LoVo (cell line): ENCODE results near the gene ABCC2.
"Not testable (repeated sequence)": the region's sequence is repeated elsewhere in the genome, so short reads cannot be mapped to it uniquely, and the experiment has no call there.

ENCODE experiments used
- DNase-seq: peaks from one replicate; pipeline ENCODE4 v3.0.0-alpha.2; 2016; ENCODE audit warnings: low spot score

Gene ABCC2

DNA sequence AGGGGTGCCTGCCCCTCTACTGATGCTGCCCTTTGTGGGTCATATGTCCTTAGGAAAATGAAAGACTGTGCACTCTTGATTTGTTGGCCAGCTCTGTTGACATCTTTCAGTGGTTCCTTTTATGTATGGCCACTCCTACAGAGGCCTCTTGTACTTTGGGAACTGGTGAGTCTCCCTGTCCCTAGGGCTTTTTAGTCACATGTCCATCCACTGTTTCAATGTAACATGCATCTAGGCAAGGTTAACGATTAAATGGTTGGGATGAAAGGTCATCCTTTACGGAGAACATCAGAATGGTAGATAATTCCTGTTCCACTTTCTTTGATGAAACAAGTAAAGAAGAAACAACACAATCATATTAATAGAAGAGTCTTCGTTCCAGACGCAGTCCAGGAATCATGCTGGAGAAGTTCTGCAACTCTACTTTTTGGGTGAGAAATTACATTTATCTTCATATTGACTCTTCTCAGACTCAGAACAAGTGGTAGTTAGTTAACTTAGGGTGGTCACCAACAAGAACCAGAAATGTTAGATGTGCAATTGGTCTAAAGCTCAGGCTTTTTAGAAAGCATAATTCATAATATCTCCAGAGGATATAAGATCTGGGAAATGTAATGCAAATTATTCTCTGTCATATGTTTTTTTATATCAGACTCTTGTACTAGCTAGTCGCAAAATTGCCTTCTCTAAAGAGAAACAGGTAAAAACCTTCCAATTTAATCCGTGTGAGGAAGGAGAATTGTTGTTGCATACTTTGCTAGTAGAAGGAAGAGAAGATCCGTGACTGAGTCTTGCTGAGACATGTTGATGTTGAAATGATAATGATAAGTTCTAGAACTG is at the start of gene ABCC2:
Gene ABCC2, plus strand, starts transcription at position 194 of the 840 bp plus-strand sequence. Its CDS starts 205 bp downstream, at position 399.
- peak; percentile 75 for DNase-seq

DNA sequence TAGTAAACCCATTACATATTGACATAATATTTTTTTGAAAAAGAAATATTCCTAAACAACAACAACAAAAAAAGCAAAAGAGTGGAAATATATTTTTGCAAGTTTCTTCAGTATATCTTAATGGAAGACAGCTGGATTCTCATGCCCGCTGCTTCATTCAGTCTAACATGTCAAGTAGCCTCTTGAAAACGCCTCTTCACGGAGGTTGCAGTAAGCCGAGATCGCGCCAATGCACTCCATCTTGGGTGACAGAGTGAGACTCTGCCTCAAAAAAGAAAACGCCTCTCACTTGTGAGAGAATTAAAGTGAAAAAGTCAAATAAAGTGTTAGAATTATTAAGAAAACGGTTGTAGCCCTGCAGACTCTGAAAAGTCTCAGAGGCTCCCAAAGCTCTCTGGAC is 49.1 kb upstream of the ABCC2 start:
- no peak for DNase-seq

DNA sequence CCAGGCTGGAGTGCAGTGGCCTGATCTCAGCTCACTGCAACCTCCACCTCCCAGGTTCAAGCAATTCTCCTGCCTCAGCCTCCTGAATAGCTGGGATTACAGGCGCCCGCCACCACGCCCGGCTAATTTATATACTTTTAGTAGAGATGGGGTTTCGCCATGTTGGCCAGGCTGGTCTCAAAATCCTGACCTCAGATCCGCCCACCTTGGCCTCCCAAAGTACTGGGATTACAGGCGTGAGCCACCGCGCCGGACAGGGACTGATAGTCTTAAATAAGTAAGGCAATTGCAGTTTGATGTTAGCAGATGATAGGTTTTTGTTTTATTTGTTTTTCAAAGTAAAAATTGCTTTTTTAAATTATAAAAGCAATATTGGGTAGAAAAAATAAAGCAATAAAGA is 48.3 kb upstream of the ABCC2 start:
- DNase-seq, result not testable (repeated sequence)

DNA sequence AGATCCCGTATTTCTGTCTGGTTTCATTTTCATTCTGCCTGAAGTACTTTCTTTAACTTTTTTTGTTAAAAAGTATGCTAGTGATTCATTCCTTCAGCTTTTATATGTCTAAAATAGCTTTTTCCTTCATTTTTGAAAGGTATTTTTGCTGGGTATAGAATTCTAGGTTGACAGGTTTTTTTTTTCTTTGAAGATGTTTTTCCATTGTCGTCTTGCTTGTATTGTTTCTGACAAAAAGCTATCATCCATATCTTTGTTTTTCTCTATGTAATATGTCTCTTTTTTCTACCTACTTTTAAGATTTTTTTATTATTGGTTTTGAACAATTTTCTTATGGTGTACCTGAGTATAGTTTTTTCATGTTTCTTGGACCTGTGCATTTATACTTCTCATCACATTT is 42.2 kb upstream of the ABCC2 start:
- no peak for DNase-seq

DNA sequence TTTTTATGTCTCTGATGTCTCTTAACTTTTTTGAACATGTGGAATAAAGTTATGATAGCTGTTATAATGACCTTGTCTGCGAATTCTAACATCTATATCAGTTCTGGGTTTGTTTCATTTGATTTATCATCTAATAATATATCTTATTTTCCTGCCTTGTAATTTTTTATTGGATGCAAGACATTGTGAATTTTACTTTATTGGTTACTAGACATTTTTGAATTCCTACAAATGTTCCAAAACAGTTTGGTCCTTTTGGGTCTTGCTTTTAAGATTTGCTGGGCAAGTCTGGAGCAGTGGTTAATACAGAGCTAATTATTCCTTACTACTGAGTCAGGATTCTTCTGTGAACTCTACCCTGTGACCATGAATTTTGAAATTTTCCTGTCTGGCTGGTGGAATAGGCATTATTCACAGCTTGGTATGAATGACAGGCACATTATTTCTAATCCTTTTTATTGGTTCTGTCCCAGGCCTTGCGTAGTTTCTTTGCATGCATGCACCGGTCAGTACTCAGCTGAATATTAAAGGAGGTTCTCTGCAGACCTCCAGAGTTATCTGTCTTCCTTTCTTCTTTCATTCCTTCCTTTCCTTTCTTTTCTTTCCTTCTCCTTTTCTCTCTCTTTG is 41.4 kb upstream of the ABCC2 start:
- DNase-seq, result no peak

DNA sequence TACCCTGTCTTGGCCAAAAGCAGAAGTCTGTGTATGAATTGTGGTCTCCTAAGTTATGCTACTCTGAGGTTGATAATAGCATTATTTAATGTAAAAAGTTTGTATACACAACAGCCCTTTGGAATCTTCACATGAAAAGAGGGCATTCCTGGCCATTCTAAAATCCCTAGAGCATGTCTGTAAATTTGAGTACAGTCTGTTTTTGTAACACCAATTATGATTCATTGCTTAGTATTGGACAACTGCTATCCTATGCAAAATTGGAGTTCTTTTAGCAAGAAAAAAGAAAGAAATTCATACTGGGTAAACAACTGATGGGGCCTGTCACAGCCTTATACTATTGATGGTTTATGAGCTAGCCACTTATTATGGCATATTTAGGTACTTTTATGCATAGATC is 40.2 kb upstream of the ABCC2 start:
- DNase-seq, result no peak

DNA sequence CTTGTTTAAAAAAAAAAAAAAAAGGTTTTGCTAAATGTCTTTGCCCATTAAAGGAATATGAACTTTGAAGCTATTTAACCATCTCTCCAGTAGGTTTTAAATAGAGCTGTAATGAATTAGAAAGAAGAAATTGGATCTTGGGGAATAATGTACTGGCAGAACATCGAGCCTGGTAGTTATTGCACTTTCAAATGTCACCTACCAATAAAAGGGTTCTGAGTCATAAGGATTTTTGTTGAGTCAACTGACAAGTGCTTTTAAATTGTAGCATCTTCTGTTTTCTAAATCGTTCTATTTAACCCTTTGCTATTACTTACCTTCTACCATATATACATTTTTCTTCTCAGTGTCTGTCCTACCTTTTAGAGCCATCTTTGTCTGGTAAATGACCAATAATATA is 39.7 kb upstream of the ABCC2 start:
- no peak for DNase-seq

DNA sequence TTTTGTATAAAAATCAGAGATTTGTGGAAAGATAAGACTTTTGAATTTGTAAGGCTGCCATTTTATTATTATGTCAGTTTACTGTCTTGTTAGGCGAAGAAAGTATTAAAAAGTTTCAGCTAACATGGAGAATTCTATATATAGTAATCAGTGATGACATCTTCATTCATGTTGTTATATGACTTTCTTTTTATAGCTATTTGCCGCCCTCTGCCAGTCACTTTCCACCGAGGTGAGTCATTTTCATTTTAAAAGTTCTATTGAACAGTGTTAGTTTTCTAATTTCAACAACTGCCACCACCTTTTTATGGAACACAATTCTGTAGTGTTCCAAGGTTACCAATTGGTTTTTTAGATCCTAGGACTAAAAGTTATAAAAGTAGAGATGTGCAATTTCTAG is 38.6 kb upstream of the ABCC2 start:
- no peak for DNase-seq

DNA sequence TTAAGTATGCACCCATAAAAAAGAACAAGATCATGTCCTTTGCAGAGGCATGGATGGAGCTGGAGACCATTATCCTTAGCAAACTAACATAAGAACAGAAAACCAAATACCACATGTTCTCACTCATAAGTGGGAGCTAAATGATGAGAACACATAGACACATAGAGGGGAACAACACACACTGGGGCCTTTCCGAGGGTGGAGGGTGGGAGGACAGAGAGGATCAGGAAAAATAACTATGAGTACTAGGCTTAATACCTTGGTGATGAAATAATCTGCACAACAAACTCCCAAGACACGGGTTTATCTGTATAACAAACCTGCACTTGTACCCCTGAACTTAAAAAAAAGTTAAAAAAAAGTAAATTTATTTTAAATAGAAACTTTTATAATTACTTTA is 36.3 kb upstream of the ABCC2 start:
- DNase-seq, result not testable (repeated sequence)

DNA sequence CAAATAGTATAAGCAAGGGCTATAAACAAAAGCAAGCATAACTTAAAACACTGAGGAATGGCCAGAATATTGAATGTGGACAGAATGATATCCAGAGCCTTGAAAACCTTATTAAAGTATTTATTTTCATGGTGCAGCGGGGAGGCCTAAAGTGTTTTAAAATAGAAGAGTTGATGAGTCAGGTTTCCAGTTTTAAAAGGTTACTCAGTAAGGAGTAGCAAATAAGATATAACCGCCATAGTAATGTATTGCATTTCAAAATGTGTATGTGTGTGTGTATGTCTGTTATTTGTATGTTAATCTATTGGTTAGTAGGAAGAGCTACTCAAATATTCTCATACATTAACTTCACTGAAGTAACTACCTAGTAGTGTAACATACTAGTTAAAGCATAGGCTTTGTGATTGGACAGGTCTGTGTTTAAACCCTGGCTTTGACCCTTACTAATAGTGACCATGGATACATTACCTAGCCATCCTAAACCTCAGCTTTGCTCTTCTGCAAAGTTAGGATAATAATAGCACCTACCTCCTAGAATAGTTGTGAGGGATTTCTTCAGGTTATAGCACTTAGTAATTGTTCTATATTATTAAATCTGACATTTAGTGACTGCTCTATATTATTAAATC is 33.5 kb upstream of the ABCC2 start:
- no peak for DNase-seq

DNA sequence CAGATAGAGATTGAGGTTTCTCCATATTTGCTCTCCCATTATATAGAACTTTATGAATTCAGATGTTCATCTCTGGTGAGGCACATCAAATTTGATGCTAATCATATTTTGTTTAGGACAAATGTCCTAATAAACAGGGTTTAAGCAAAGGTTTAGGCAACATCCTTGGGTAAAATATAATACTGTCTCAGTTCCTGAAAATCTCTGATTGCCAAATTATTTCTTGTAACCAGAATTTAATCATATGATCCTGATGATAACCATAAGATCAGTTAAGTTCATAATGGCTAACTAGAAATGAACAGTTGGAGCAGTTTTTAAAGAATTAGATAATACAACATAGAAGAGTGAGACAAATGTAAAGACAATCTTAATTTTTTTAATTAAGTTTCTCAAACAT is 31.8 kb upstream of the ABCC2 start:
- DNase-seq, result no peak

DNA sequence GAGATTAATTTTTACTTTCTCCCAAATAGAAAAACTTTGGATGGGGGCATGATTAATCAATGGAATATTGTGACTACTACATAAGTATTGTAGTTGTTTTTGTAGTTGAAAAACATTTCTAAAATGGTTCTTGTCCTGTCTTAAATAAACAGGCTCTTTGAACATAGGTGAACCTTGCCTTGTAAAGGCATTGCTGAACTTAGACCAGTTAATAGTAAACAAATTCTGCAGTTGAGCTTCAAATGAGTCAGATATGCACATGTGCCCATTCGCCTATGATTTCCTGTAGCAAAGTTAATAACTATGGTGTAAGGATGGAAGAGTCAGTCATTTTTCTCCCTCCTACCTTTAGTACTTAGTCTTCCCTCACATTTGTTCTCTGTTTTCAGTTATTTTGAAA is 27.8 kb upstream of the ABCC2 start:
- DNase-seq, result no peak

DNA sequence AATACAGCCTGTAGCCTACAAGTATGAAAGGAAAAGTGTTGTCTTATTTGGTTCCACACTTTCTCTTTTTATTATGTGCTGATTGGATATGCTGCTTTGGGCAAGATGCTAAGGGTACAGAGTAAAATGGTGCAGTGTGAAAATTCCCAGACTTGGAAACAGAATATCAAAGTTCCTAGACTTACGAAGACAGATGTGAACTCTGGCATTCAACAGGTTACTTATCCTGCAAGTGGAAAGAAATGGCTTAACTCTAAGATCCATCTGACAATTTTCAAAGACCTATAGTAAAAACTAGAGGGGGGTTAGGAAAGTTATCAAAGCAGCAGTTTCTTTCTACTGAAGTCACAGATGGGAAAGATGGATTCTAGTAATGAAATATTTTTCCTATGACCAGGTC is 26.3 kb upstream of the ABCC2 start:
- no peak for DNase-seq

DNA sequence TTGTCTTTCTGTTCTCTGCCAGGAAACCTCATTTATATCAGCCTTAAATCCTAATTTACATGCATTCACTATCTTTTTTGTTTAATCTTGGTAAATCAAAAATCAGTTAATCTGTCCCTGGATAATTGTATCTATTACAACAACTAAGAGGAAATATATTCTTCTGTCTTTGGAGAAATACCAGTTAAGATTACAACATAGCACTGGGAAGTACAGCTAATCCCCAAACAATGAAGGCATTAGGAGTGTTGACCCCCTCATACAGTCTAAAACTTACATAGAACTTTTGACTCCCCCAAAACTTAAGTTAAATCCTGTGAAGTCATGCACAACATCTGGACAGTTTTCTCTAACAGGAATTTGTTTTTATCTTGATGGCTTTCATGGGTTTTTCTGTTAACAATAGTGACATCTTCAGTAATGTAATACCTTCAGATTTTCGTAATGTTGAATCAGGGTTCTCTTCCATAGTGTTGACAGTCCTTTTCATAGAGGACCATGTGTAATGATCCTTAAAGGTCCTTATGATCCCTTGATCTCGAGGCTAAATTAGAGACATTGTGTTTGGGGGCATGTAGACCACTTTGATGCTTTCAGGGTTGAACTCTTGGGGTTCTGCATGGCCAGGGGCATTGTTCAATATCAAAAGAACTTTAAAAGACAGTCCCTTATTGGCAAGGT is 24.1 kb upstream of the ABCC2 start:
- no peak for DNase-seq

DNA sequence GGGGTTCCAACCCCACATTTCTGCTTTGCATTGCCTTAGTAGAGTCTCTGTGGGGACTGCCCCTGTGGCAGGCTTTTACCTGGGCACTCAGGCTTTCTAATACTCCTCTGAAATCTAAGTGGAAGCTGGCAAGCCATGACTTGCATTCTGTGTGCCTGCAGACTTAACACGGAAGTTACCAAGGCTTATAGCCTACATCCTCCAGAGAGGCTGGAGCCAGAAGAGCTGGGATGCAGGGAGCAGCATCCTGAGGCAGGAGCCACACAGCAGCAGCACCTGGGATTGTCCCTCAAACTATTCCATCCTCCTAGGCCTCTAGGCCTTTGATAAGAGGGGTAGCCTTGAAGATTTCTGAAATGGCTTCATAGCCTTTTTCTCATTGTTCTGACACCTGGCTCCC is 22.1 kb upstream of the ABCC2 start:
- no peak for DNase-seq

DNA sequence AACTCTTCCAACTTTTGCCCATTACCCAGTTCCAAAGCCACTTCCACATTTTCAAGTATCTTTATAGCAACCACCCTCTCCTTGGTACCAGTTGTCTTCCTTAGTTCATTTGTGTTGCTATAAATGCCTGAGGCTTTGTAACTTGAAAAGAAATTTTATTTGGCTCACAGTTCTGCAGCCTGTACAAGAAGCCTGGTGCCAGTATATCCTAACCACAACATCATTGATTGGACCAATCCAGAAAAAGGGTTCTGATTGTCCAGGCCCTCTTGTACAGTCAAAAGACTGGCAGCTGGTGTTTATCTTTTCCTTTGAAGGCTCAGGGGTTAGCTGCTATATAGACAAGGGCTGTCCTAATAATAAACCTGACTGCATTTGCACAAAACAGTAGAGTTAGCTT is 21.1 kb upstream of the ABCC2 start:
- no peak for DNase-seq

DNA sequence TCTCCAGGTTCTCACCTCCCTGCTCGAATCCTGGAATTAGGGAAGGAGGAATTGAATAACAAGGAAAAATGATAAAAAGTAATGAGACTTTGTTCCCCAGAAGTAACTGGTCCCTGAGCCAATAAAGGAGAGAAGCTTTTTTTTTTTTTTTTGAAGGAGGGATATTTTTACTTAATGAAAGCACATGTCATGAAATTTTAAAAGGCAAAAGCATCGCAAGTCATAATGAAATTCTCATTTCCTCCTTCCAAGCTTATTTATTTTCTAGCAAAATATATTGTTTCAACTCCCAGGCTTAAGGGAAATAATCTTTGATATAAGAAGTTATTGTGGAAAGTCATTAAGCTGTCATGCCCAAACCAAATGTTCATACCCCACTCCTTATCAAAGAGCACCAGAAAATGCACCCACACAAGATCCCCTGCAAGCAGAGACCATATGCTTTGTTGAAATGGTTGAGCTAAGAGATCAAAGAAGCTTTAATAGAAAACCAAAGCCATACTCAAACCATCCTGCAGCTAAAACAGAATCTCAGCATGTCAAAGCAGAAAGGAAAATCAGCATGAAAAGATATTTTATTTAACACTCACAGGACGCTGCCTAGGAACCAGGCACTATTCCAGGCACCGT is 16.7 kb upstream of the ABCC2 start:
- no peak for DNase-seq

DNA sequence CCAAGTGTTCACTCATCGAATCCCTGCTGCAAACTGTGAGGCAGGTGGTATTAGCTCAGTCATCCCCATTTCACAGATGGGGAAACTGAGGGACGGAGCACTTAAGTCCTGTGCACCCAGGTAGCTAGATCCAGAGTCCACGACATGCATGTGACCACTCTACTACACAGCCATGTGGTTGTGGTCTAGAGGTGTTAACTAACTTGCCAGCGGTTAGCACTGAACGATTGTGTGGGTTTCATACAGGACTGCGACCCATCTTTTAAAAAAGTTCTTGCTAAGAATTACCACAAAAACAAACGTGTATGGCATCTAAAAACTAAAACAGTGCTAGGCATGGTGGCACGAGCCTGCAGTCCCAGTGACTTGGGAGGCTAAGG is 16.1 kb upstream of the ABCC2 start:
- DNase-seq, result no peak

DNA sequence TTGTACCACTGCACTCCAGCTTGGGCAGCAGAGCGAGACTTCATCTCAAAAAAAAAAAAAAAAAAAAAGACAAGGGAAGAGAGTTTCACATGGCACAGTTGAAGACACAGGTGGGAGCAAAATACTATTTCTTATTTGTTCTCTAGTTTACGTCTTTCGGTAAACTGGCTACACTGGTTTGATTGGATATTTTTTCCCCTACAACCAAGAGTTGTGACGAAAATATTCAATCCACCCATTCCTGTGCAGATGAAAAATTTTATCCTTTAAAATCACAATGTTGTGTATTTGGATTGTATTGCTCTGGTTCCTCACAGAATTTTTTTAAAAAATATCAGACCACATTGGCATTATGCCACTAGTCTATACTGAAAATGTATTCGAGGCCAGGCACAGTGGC is 14.5 kb upstream of the ABCC2 start:
- DNase-seq, result no peak

DNA sequence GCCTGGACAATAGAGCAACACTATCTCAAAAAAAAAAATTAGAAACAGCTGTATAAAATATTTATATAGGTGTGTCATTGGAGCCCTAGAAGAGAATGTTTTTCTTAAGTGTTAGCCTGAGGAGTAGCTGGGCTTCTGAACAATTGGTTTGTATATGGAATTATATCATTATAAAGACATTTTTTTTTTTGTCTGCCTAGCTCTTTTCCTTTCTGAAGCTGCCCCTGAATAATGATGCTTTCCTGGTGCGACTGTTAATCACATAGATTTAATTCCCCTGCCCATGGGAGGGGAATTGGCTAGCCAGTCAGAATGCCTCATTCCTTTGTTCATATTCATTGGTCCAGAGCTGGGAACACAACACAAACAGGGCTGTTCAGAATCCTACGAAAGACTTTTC is 13.9 kb upstream of the ABCC2 start:
- DNase-seq, result no peak

DNA sequence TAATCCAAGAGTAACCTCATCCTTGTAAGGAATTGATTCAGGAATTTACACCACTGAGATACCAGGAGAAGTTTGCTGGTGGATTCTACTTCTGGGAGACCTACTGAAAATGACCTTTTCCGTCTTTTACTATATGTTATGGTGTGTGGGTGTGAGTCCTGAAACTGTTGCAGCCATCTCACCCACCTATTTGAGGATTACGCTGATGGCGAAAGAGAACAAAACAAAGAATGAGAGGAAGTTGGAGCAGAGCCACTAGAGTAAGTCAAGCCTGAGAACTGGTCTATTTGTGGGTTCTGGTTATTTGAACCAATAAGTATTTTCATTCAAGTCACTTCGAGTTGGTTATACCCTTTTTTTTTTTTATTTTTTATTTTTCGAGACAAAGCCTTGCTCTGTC is 12.7 kb upstream of the ABCC2 start:
- no peak for DNase-seq

DNA sequence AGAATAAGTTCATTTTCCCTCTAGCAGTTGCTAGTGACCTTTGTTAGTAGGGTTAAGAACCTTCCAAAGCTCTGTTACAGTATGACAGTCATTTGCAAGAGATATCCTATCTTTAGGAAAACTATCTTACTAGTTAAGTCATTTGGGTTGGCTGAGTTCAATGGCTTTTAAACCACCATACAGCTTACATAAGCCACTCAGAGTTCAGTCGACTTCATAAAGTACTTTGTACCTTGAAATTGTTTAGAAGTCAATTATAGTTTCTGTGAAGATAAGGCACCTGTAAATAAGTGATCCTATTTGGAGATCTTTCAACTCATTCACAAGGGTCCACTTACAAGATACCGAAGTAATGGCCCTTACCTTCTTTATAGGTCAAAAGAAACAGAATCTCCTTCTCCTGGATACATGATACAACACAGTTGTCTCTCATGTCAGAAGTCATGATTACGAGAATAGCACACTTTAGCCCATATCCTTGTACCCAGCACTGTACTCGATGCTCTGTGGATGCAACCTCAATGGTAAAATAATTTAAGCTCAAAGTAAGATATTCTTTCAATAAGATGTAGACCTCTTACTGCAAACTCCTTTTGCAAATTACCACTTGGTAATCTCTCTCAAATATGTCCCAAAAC is 11.9 kb upstream of the ABCC2 start:
- DNase-seq, result no peak
